A673 (cell line): ENCODE data around the gene SCUBE2.

Source experiments
- EZH2 ChIP-seq: fragments of 200-600 bp; sonication (generic); IDR thresholded peaks from 2 replicates; pipeline ENCODE4 v1.6.1; 2017; ENCODE audit warnings: borderline replicate concordance, low read depth, mild to moderate bottlenecking, mixed read lengths, antibody characterized with exemption, low read length; ENCODE audit not compliant: poor library complexity, severe bottlenecking
- TF ChIP-seq, protein P1 (sequence below): fragments of 300-800, 200-600 bp; sonication (generic); conservative IDR thresholded peaks from 2 replicates; pipeline ENCODE4 v1.5.1; 2017; ENCODE audit warnings: low read depth, mild to moderate bottlenecking, antibody characterized with exemption, low read length, moderate library complexity, mixed read lengths

- TF ChIP-seq, protein P1, sequence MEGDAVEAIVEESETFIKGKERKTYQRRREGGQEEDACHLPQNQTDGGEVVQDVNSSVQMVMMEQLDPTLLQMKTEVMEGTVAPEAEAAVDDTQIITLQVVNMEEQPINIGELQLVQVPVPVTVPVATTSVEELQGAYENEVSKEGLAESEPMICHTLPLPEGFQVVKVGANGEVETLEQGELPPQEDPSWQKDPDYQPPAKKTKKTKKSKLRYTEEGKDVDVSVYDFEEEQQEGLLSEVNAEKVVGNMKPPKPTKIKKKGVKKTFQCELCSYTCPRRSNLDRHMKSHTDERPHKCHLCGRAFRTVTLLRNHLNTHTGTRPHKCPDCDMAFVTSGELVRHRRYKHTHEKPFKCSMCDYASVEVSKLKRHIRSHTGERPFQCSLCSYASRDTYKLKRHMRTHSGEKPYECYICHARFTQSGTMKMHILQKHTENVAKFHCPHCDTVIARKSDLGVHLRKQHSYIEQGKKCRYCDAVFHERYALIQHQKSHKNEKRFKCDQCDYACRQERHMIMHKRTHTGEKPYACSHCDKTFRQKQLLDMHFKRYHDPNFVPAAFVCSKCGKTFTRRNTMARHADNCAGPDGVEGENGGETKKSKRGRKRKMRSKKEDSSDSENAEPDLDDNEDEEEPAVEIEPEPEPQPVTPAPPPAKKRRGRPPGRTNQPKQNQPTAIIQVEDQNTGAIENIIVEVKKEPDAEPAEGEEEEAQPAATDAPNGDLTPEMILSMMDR: no peak
- no peak for TF ChIP-seq EZH2
Observed at GRCh38 chr11:9040410-9040809, 51.0 kb downstream of the SCUBE2 start.
